ENCODE data around the gene CAPN1. TPM values are rescaled to one million over a fixed set of nuclear protein-coding genes. Genes with fewer than 3 reads are reported as not detected.

The CAPN1 gene
- total and polyA plus RNA-seq, 9 of the 15 experiments (the other 6 are each of a cell fraction or from before 2014, with no cell fraction given) = 3.5 to 199 (median 61.6) TPM

GRCh38 chr11:65170058-65170534 lies 11.6 kb upstream of the CAPN1 start, which contains the start of gene SPDYC (continued):
- TF ChIP-seq ZNF318 (IDR thresholded peaks at IDR 0.05; ENCODE audit: borderline replicate concordance in 1 of 2, low read depth in 1 of 2) (no peak), PKNOX1 (IDR thresholded peaks at IDR 0.05) (0 out of 2 replicates have a peak, but pooled peaks have one; percentile 27), MTA2 (IDR thresholded peaks at IDR 0.05; ENCODE audit: low read depth) (no peak), THRAP3 (IDR thresholded peaks at IDR 0.05; ENCODE audit: borderline replicate concordance) (no peak), NFIC (IDR thresholded peaks at IDR 0.05) (peak; percentile 69), HDAC1 (IDR thresholded peaks at IDR 0.05) (peak in 1 of 2 experiments; percentile 33; a peak in 1 of 4 replicates), CAMTA2 (CRISPR knock-in tag; conservative IDR thresholded peaks at IDR 0.05) (no peak), HSF4 (CRISPR knock-in tag; IDR thresholded peaks at IDR 0.05; ENCODE audit: borderline replicate concordance) (no peak), TAF15 (IDR thresholded peaks at IDR 0.05; ENCODE audit: low read depth, low read length) (no peak), DNMT1 (IDR thresholded peaks at IDR 0.05) (no peak), ZNF280A (IDR thresholded peaks at IDR 0.05; ENCODE audit: low read depth, partially characterized antibody) (no peak), ZNF778 (CRISPR knock-in tag; IDR thresholded peaks at IDR 0.05) (no peak)
- TF ChIP-seq, protein P1, sequence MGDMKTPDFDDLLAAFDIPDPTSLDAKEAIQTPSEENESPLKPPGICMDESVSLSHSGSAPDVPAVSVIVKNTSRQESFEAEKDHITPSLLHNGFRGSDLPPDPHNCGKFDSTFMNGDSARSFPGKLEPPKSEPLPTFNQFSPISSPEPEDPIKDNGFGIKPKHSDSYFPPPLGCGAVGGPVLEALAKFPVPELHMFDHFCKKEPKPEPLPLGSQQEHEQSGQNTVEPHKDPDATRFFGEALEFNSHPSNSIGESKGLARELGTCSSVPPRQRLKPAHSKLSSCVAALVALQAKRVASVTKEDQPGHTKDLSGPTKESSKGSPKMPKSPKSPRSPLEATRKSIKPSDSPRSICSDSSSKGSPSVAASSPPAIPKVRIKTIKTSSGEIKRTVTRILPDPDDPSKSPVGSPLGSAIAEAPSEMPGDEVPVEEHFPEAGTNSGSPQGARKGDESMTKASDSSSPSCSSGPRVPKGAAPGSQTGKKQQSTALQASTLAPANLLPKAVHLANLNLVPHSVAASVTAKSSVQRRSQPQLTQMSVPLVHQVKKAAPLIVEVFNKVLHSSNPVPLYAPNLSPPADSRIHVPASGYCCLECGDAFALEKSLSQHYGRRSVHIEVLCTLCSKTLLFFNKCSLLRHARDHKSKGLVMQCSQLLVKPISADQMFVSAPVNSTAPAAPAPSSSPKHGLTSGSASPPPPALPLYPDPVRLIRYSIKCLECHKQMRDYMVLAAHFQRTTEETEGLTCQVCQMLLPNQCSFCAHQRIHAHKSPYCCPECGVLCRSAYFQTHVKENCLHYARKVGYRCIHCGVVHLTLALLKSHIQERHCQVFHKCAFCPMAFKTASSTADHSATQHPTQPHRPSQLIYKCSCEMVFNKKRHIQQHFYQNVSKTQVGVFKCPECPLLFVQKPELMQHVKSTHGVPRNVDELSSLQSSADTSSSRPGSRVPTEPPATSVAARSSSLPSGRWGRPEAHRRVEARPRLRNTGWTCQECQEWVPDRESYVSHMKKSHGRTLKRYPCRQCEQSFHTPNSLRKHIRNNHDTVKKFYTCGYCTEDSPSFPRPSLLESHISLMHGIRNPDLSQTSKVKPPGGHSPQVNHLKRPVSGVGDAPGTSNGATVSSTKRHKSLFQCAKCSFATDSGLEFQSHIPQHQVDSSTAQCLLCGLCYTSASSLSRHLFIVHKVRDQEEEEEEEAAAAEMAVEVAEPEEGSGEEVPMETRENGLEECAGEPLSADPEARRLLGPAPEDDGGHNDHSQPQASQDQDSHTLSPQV (IDR thresholded peaks at IDR 0.05) = no peak; the same call in none of the 2 replicates

Measured in K562 (cell line).